Adipocyte (in vitro differentiated cells): ENCODE measurements around the gene MTCP1.
A peak's percentile ranks its signal among the peaks of the same experiment; 100 is the strongest.

Source experiments
- DNase-seq: peaks from one replicate; pipeline ENCODE4 v3.0.0-alpha.2; 2015; ENCODE audit warnings: low read depth
- H3K27me3 ChIP-seq: replicated peaks from 2 replicates; pipeline ENCODE4 v1.7.0; 2013; ENCODE audit warnings: mild to moderate bottlenecking, low read length, moderate library complexity; ENCODE audit not compliant: control insufficient read depth, insufficient read depth
- H3K36me3 ChIP-seq: 2 replicates; pipeline ENCODE4 v1.7.0; 2013; ENCODE audit warnings: low read length, mild to moderate bottlenecking, moderate library complexity; ENCODE audit not compliant: control insufficient read depth, insufficient read depth, severe bottlenecking
- H3K4me1 ChIP-seq: 2 replicates; pipeline ENCODE4 v1.7.0; 2013; ENCODE audit warnings: mild to moderate bottlenecking, low read length, moderate library complexity; ENCODE audit not compliant: control insufficient read depth, insufficient read depth
- H3K4me3 ChIP-seq: 2 replicates; pipeline ENCODE4 v1.7.0; 2013; ENCODE audit warnings: mild to moderate bottlenecking, low read length, moderate library complexity
- H3K9ac ChIP-seq: 2 replicates; pipeline ENCODE4 v1.7.0; 2013; ENCODE audit warnings: mild to moderate bottlenecking, low read length, moderate library complexity
- H3K9me3 ChIP-seq: 2 replicates; pipeline ENCODE4 v1.7.0; 2013; ENCODE audit warnings: mild to moderate bottlenecking, low read length, moderate library complexity; ENCODE audit not compliant: control insufficient read depth

MTCP1 gene

DNA sequence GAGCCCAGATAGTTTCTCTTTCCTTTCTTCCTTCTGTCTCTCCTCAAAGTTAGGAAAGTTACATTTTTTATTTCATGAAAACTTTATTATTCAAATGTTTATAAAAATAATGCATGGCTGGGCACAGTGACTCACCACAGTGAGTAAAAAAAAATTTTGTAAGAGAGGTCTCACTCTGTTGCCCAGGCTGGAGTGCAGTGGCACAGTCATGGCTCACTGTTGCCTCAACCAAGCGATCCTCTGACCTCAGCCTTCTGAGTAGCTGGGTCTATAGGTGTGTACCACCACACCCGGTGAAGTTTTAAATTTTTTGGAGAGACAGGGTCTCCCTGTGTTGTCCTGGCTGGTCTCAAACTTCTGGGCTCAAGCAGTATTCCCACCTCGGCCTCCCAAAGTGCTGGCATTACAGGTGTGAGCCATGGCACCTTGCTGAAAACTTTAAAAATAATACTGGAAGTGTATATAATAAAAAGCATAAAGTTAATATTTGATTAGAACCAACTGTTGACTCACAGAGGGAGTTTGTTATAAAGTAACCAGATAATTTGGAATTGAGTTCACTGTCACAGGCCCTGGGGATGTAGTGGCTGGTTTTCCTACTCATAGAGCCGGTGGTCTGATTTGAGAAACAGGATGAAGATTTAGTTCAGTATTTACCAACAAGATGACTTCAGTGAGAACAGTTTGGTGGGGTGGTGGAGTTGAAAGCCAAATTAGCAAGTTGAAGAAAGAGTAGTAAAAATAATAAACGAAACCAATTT is 18.0 kb downstream of the MTCP1 start:
- no peaks in the 10 kb centered on the region for H3K9me3 ChIP-seq
- no peak overlapping the region for H3K4me3 ChIP-seq

GRCh38 chrX:155048977-155049619 is 21.8 kb downstream of the MTCP1 start:
- Histone ChIP-seq H3K27me3 (no peaks in the 10 kb centered on the region), H3K9me3 (no peaks in the 10 kb centered on the region), H3K4me1 (peaks cover 9% of the 10 kb centered on the region), H3K9ac (no peak overlapping the region), H3K36me3 (peaks cover 25% of the 10 kb centered on the region), H3K4me3 (peak overlapping the region; percentile 34)
- DNase-seq = peak; percentile 57

More for the DNA sequence above, 18.0 kb downstream of the MTCP1 start:
- Histone ChIP-seq H3K9ac (no peak overlapping the region), H3K4me1 (peaks cover 14% of the 10 kb centered on the region), H3K36me3 (peaks cover 15% of the 10 kb centered on the region), H3K27me3 (no peaks in the 10 kb centered on the region)
- no peak for DNase-seq

GRCh38 chrX:155046811-155047528 is 24.0 kb downstream of the MTCP1 start:
- peaks cover 9% of the 10 kb centered on the region for H3K4me1 ChIP-seq
- no peak for DNase-seq
- no peaks in the 10 kb centered on the region for H3K9me3 ChIP-seq
- H3K9ac ChIP-seq = no peak overlapping the region
- H3K4me3 ChIP-seq = no peak overlapping the region
- H3K27me3 ChIP-seq = no peaks in the 10 kb centered on the region
- H3K36me3 ChIP-seq = peaks cover 24% of the 10 kb centered on the region

GRCh38 chrX:155046129-155046810 is 24.7 kb downstream of the MTCP1 start:
- H3K27me3 ChIP-seq = no peaks in the 10 kb centered on the region
- H3K4me1 ChIP-seq = peaks cover 9% of the 10 kb centered on the region
- H3K9ac ChIP-seq = no peak overlapping the region
- H3K4me3 ChIP-seq = no peak overlapping the region
- no peak for DNase-seq
- H3K36me3 ChIP-seq = peaks cover 19% of the 10 kb centered on the region
- no peaks in the 10 kb centered on the region for H3K9me3 ChIP-seq

DNA sequence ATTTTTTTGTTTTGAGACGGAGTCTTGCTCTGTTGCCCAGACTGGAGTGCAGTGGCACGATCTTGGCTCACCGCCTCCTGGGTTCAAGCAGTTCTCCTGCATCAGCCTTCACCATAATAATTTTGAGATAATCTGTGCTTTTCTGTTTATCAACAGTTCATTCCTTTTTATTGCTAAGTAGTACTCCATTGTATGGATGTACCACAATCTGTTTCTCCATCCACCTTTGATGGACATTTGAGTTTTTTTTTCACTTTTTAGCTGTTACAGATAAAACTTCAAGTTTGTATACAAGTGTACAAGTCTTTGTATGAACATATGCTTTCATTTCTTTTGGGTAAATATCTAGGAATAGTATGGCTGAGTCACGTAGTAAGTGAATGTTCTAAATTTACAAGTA is 35.2 kb downstream of the MTCP1 start:
- Histone ChIP-seq H3K4me3 (no peak overlapping the region), H3K9me3 (peaks cover 10% of the 10 kb centered on the region), H3K36me3 (peaks cover 9% of the 10 kb centered on the region), H3K9ac (no peak overlapping the region), H3K4me1 (no peaks in the 10 kb centered on the region), H3K27me3 (no peaks in the 10 kb centered on the region)
- no peak for DNase-seq

GRCh38 chrX:155031657-155032056 is 39.3 kb downstream of the MTCP1 start:
- Histone ChIP-seq H3K27me3 (no peaks in the 10 kb centered on the region), H3K9me3 (peaks cover 8% of the 10 kb centered on the region), H3K36me3 (peaks cover 9% of the 10 kb centered on the region), H3K4me3 (no peak overlapping the region), H3K9ac (no peak overlapping the region), H3K4me1 (peaks cover 12% of the 10 kb centered on the region)
- DNase-seq = no peak

GRCh38 chrX:155028877-155029291 is 42.1 kb downstream of the MTCP1 start:
- peaks cover 12% of the 10 kb centered on the region for H3K4me1 ChIP-seq
- no peaks in the 10 kb centered on the region for H3K27me3 ChIP-seq
- no peak overlapping the region for H3K9ac ChIP-seq
- H3K4me3 ChIP-seq = no peak overlapping the region
- peak; percentile 18 for DNase-seq
- H3K9me3 ChIP-seq = no peaks in the 10 kb centered on the region
- H3K36me3 ChIP-seq = no peaks in the 10 kb centered on the region

DNA sequence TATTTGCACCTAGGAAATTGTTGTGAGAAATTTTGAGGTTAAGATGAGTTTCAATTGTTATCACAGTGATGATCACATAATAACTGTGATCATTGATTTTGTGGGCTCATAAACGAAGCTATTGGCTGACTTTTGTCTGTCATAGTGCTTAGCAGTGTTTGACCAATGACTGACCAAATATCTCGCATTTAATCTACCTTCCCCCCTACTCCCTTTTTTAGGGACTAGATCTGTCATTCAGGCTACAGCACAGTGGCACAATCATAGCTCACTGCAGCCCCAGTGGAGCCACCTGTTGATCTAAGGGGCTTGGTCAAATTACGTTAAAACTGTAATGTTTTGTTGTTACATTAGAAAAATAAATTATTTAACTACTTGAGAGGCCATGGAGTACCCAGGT is 42.8 kb downstream of the MTCP1 start:
- peak; percentile 3 for DNase-seq

DNA sequence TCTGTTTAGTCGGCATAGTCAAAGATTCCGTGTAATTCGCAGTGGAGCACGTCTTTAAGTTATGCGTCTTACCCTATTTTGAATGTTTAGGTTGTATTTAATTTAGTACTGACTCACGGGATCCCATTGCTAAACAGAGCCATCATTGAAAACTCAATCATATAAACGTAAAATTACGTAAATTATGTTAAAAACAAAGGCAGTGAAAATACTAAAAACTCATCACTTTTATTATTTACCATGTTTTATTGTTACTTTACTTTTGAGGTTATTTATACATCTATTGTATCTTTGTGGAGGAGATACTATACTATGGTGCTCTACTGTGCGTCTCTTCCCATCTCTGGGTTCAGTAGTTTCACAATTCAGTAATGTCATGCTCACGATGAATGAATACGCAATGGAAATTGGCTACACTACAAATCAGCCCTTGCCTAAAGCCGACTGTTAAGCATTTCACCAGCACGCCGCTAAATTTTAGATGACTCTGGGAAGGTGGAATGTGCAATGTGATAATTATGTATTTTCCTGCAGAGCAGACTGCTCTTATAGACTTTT is 43.3 kb downstream of the MTCP1 start:
- Histone ChIP-seq H3K36me3 (no peaks in the 10 kb centered on the region), H3K9me3 (no peaks in the 10 kb centered on the region), H3K9ac (peak overlapping the region; percentile 89), H3K27me3 (no peaks in the 10 kb centered on the region), H3K4me1 (peaks cover 12% of the 10 kb centered on the region), H3K4me3 (peak overlapping the region; percentile 88)
- peak; percentile 80 for DNase-seq

More for the DNA sequence above, 42.8 kb downstream of the MTCP1 start:
- peak overlapping the region; percentile 88 for H3K4me3 ChIP-seq
- H3K36me3 ChIP-seq = no peaks in the 10 kb centered on the region
- no peaks in the 10 kb centered on the region for H3K9me3 ChIP-seq
- H3K4me1 ChIP-seq = peaks cover 12% of the 10 kb centered on the region
- H3K9ac ChIP-seq = peak overlapping the region; percentile 89
- no peaks in the 10 kb centered on the region for H3K27me3 ChIP-seq

DNA sequence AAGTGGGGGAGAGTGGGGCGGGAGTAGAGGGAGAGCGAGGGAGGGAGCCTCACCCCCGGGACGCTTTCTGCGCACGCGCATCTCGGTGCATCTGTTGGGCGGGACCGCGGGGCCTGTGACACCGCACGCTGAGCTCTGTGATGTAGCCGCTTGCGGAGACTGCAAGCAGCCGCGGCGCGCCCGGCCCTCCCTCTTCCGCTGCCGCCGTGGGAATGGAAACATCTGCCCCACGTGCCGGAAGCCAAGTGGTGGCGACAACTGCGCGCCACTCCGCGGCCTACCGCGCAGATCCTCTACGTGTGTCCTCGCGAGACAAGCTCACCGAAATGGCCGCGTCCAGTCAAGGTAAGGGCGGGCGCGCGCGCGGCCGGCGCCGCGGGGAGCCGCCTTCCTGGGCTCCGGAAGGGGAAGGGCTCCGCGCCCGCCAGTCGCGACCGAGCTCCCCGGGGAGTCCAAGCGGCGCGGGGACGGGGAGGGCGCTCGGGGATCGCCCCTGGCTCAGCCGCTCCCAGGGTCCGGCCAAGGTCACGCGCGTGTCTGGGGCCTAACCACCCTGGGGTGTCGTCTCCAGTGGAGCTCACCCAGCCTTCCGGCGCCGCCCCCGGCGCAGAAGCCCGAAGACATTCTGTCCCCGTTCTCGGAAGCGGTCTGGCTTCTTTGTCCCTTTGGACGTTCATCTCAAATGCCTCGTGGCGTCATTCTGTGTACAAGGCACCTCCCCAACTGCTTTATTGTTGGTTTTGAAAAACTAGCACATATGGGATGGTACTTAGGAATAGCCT is 44.0 kb downstream of the MTCP1 start, which contains the start of gene FUNDC2:
Gene FUNDC2 (plus strand): TSS at position 118 of the 782 bp plus-strand sequence. CDS start 95 bp downstream, at position 213.
- H3K4me3 ChIP-seq = peak within 1 kb of the TSS; percentile 88
- peak; percentile 93 for DNase-seq
- peaks cover 12% of the 10 kb centered on the region for H3K4me1 ChIP-seq
- H3K27me3 ChIP-seq = no peaks in the 10 kb centered on the region
- H3K9me3 ChIP-seq = no peaks in the 10 kb centered on the region
- H3K9ac ChIP-seq = peak within 1 kb of the TSS; percentile 89
- no peaks in the 10 kb centered on the region for H3K36me3 ChIP-seq
